Ishikawa (cell line): Measurements from ENCODE around the gene HK1.
A peak's percentile ranks its signal among the peaks of the same experiment; 100 is the strongest.

ENCODE experiments used
- CEBPB ChIP-seq: IDR thresholded peaks from 2 replicates; pipeline ENCODE4 v1.6.1; 2012
- CREB1 ChIP-seq: IDR thresholded peaks from 2 replicates; pipeline ENCODE4 v1.6.1; 2012; ENCODE audit warnings: low read depth
- EGR1 ChIP-seq: IDR thresholded peaks from 2 replicates; pipeline ENCODE4 v1.6.1; 2012
- EP300 ChIP-seq: IDR thresholded peaks from 2 replicates; pipeline ENCODE4 v1.6.1; 2012; ENCODE audit warnings: borderline replicate concordance
- FOXM1 ChIP-seq: IDR thresholded peaks from 2 replicates; pipeline ENCODE4 v1.6.1; 2012; ENCODE audit warnings: low read depth, borderline replicate concordance
- NFIC ChIP-seq: IDR thresholded peaks from 2 replicates; pipeline ENCODE4 v1.6.1; 2012
- RAD21 ChIP-seq: IDR thresholded peaks from 2 replicates; pipeline ENCODE4 v1.6.1; 2012; ENCODE audit warnings: low read depth
- REST ChIP-seq: IDR thresholded peaks from 2 replicates; pipeline ENCODE4 v1.6.1; 2012; ENCODE audit warnings: low read depth, mild to moderate bottlenecking
- TAF1 ChIP-seq: IDR thresholded peaks from 2 replicates; pipeline ENCODE4 v1.6.1; 2012; ENCODE audit warnings: low read depth, mild to moderate bottlenecking
- TCF12 ChIP-seq: IDR thresholded peaks from 2 replicates; pipeline ENCODE4 v1.6.1; 2012; ENCODE audit warnings: low read depth
- TEAD4 ChIP-seq: IDR thresholded peaks from 2 replicates; pipeline ENCODE4 v1.6.1; 2012
- USF1 ChIP-seq: IDR thresholded peaks from 2 replicates; pipeline ENCODE4 v1.6.1; 2012
- YY1 ChIP-seq: IDR thresholded peaks from 2 replicates; pipeline ENCODE4 v1.6.1; 2012; ENCODE audit warnings: low read depth
- ZBTB7A ChIP-seq: IDR thresholded peaks from 2 replicates; pipeline ENCODE4 v1.6.1; 2012; ENCODE audit warnings: low read depth
- TF ChIP-seq, protein P1 (sequence below): IDR thresholded peaks from 2 replicates; pipeline ENCODE4 v1.6.1; 2012

HK1 gene

DNA sequence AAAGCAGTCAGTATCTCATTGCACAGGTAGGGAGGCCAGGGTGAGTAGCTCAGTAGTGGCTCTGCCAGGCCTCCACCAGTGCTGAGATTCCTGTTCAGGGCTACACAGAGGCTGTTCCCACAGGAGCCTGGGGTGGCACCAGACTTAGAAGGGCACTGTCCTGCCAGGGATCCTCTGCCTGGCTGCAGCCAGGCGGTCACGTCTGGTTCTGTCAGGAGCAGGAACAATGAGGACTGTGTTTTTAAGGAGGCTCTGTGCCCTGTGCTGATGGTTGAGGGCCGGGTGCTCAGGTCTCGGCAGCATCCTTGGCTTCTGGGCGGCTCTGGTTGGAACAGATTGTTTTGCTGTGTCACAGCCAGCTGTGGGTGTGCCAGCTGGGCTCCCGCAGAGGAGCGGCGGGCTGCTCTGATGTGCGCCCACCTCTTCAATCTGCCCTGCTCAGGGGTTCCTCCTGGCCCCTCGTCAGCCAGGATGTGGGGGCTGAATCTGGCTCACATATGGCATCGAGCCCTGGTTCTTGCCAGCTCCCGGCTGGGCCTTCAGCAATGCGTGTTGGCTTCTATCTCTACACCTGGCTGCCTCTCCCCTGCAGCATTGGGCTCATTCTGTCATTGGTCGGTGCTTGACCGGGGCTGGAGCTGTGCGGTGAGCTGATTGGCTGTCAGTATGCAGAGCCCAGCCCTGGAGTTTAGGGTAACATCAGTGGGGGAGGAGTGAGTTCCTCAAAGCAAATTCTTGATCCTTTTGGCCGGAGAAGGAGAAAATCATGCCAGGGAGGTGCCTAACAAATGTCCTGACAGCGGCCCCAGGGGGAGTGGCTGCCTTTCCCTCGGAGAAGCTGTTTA, 97.2 kb downstream of the HK1 start:
- TF ChIP-seq USF1 (no peak), CREB1 (0 out of 2 replicates have a peak, but pooled peaks have one; percentile 12), CEBPB (no peak), TCF12 (no peak), EGR1 (no peak), NFIC (peak; percentile 54; the same call in 1 of the 2 replicates), REST (no peak), YY1 (no peak; the same call in 1 of the 2 replicates), EP300 (no peak), FOXM1 (no peak), TEAD4 (no peak; the same call in 1 of the 2 replicates), TAF1 (no peak), RAD21 (peak; percentile 1; the same call in 1 of the 2 replicates), ZBTB7A (no peak)
- TF ChIP-seq, protein P1, sequence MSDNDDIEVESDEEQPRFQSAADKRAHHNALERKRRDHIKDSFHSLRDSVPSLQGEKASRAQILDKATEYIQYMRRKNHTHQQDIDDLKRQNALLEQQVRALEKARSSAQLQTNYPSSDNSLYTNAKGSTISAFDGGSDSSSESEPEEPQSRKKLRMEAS, result peak; percentile 72

DNA sequence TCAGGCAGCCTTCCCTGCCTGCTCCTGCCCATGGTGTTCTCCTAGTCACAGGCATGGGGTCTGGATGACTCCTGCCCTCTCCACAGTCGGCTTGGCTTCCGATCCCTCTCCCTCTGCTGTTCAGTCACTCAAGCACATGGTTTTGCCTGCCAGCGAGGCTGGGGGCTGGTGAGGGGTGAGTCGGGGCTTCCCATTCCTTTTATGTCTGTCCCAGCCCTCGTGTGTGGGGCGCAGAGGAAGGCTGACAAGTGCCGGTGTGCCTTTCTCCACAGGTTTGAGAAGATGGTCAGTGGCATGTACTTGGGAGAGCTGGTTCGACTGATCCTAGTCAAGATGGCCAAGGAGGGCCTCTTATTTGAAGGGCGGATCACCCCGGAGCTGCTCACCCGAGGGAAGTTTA, 98.4 kb downstream of the HK1 start:
- no peak for TF ChIP-seq EGR1
- no peak for TF ChIP-seq NFIC
- no peak for TF ChIP-seq CREB1
- no peak for TF ChIP-seq EP300
- TF ChIP-seq USF1, result no peak
- no peak for TF ChIP-seq CEBPB
- TF ChIP-seq, protein P1, result no peak
- TF ChIP-seq FOXM1, result no peak
- no peak for TF ChIP-seq RAD21

- TF ChIP-seq TEAD4, result no peak
- no peak for TF ChIP-seq RAD21
- TF ChIP-seq CREB1, result no peak
- TF ChIP-seq ZBTB7A, result no peak
- no peak for TF ChIP-seq NFIC
- TF ChIP-seq EP300, result no peak
- TF ChIP-seq TCF12, result no peak
- TF ChIP-seq, protein P1, result no peak
- TF ChIP-seq TAF1, result no peak
- TF ChIP-seq FOXM1, result no peak
- TF ChIP-seq USF1, result no peak
- TF ChIP-seq REST, result no peak
- no peak for TF ChIP-seq CEBPB
- TF ChIP-seq YY1, result no peak
- no peak for TF ChIP-seq EGR1
Measured at GRCh38 chr10:69377191-69377590, 98.9 kb downstream of the HK1 start.

GRCh38 chr10:69377933-69378332, 99.6 kb downstream of the HK1 start:
- TF ChIP-seq, protein P1, result no peak
- TF ChIP-seq FOXM1 (no peak), YY1 (no peak), CEBPB (no peak), RAD21 (no peak), ZBTB7A (no peak), CREB1 (no peak), EGR1 (no peak), EP300 (no peak), TCF12 (no peak), REST (no peak), USF1 (no peak), NFIC (no peak), TAF1 (no peak), TEAD4 (no peak)
